Measurements from ENCODE around the gene NSUN3.

Gene NSUN3

DNA sequence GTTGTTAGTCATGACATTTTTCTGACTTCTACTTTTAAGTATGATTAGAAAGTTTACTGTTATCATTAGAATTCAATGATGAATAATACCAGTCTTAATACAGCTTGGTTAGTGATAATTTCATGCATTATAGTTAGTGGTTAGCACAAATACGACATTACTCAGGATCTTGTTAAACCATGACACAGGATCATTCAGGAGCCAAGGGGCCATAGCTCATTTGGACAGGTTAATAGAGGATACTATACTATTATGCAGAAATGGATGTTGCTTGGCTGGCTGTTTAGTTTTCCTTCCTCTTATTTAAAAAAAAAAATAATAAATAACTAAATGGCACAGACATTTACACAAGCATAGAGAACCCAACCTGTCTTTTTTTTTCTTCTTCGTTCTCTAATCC is 55.5 kb downstream of the NSUN3 start:
- no peak for DNase-seq (ENCODE audit: low read depth in 2 of 2)

- no peak for DNase-seq (ENCODE audit: low read depth in 2 of 2)
Measured at GRCh38 chr3:94121161-94121560, 58.3 kb downstream of the NSUN3 start.

DNA sequence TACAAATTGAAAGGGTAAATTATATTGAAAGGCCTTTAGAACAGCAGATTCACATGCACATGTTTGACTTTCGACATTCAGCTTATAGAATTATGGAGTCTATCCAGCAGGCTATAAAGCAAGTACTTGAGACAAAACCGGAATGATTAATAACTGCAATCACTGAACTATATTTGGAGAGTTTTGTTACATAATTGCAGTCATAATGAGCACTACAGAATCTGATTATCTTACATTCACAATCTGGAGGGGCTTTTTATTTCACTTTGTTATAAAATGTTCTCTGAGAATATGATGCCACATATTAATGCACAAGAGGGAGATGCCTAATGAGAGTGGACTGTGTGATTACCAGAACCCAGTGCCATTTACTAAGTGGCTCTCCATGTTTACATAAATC is 64.3 kb downstream of the NSUN3 start:
- DNase-seq (ENCODE audit: low read depth in 2 of 2): no peak

DNA sequence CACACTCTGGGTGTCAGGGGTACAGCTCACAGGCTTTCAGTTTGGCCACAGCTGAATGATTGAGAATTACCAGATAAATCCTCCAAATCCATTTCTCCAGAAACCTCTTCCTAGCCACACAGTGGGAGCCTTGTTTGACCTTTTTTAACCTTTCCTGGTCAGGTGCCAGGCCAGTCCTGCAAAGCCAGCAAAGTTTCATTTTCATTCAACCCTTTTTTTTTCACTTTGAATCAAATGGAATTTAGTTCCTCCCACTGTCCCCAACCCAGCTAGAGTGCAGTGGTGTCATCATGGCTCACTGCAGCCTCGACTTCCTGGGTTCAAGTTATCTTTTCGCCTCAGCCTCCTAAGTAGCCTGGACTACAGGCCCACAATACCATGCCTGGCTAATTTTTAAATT is 67.8 kb downstream of the NSUN3 start:
- DNase-seq (ENCODE audit: low read depth in 2 of 2): no peak

- DNase-seq (ENCODE audit: low read depth in 2 of 2): no peak
Measured at GRCh38 chr3:94132777-94133176, 69.9 kb downstream of the NSUN3 start.

GRCh38 chr3:94136133-94136532 is 73.3 kb downstream of the NSUN3 start:
- no peak for DNase-seq (ENCODE audit: low read depth in 2 of 2)

DNA sequence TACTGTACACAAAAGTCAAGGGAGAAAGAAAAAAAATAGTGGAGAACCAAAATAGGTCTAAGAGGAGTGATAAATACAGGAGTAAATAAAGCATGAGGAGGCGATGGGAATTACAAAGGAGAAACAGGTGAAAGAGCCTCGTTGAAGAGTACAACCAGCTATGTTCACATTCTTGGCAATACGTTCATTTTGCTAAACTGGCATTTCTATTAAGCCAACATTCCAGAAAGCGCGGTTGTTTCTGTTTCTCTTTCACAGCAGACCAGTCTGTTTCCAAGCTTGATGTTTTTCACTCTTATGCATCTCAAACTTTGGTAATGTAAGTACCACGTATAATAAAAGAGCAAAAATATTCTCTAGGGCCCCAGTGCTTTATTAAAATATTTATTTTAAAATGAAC is 74.5 kb downstream of the NSUN3 start:
- no peak for DNase-seq (ENCODE audit: low read depth in 2 of 2)

GRCh38 chr3:94146455-94146854 is 83.6 kb downstream of the NSUN3 start:
- no peak for DNase-seq (ENCODE audit: low read depth in 2 of 2)

GRCh38 chr3:94147012-94147411 is 84.2 kb downstream of the NSUN3 start:
- DNase-seq (ENCODE audit: low read depth in 2 of 2): no peak

DNA sequence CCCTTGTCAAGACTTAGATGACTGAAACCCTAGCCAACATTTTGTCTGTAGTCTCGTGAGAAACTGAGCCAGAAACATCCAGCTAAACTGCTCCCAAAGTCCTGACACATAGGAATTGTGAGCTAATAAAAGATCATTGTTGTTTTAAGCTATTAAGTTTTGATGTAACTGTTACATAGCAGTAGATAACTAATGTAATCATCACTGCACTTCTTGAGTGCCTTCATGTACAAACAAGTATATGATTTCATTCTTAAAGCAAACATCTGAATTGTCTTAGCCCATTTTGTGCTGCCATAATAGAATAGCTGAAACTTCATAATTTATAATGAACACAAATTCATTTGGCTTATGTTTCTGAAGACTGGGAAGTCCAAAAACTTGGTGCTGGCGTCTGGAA is 87.3 kb downstream of the NSUN3 start:
- DNase-seq (ENCODE audit: low read depth in 2 of 2): no peak

- no peak for DNase-seq (ENCODE audit: low read depth in 2 of 2)
Measured at GRCh38 chr3:94156626-94157025, 93.8 kb downstream of the NSUN3 start.

GRCh38 chr3:94158512-94158911 is 95.7 kb downstream of the NSUN3 start:
- DNase-seq (ENCODE audit: low read depth in 2 of 2): no peak

DNA sequence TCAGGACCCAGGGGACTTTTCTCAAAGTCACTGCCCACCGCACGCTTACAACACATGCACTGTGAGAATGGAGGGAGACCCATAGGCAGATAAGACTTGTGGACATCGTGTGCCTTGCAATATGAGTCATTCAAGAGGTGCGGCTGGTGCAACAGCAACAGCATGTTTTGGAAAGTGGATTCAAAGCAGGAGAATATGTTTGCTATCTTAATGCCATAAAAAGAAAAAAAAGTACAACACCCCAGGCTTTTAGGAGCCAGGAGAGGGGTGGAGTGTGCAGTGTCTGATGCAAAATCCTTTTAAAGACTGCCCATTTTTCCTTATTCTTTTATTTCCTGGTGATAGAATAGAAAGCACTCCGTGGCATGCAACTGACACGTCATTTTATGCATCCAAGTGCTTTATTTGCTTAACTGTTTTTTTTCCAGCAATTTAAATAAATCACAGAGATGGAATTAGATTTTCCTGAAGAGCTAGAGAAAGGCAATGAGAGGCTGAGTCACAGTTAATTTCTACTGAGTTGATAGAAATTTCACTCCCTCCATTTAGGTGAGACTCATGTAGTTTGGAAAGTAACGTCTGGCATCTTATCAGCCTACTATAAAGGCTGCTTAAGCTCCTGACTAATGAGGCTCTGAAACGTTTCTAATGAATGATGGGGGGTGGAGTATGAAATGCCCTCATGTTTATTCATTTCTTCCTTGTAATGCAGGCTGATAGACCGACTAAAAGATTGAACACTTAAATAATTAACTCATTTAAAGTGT is 96.4 kb downstream of the NSUN3 start:
- no peak for DNase-seq (ENCODE audit: low read depth in 2 of 2)

DNA sequence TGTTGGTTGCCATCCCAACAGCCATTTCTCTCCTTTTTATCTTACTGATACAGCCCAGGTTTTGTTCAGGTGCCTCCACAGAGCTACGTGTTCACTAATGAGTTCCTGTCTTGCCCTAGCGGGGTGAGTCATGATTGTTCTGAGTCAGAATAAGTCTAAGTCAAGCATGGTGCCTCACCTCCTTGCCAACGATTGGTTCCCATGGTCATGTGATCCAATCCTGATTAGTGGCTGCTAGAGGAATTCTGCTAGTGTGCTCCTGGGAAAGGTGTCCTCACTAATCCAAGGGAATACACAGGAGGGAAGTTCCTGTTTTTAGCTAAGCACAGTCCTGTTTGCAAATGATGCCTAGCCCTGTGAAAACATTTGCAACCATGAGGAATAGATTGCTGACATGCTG is 99.8 kb downstream of the NSUN3 start:
- DNase-seq (ENCODE audit: low read depth in 2 of 2): no peak

GRCh38 chr3:94167346-94167745 is 104.5 kb downstream of the NSUN3 start:
- no peak for DNase-seq (ENCODE audit: low read depth in 2 of 2)

DNA sequence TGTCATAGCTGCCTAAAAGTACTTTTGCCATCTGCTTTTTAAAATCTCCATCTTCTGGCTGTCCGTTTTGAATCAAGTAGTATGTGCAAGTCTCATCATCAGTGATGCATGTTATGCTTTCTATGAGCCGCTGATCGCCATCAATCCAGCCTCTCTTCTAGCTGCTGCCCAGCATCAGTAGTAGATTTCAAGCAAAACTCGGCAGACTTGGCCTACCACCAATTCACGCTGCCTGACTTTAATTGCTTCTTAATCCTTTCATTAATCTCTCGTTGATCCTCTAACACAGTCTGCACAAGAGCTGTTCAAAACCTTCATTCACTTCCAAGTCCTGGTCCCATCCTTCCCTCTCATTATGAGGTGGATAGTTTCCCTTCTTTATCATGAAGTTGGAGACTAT is 104.9 kb downstream of the NSUN3 start:
- DNase-seq (ENCODE audit: low read depth in 2 of 2): no peak

DNA sequence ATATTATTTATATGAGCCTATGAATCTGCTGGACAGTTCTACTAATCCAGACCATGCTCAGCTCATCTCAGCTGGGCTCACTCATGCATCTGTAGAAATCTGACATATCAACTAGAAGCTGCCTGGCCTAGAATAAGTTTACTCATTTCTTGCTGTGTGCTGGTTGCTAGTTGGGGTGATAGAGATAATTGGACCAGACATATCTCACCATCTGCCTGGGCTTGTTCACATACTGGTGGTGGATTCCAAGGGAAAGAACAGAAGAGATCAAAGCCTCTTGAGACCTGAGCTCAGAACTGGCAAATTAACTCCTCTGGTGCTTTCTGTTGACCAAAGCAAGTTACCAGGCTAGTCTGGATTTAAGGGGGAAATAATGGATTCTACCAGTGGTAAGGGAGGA is 109.1 kb downstream of the NSUN3 start:
- no peak for DNase-seq (ENCODE audit: low read depth in 2 of 2)

GRCh38 chr3:94172695-94173310 is 109.9 kb downstream of the NSUN3 start:
- DNase-seq (ENCODE audit: low read depth in 2 of 2): no peak

DNA sequence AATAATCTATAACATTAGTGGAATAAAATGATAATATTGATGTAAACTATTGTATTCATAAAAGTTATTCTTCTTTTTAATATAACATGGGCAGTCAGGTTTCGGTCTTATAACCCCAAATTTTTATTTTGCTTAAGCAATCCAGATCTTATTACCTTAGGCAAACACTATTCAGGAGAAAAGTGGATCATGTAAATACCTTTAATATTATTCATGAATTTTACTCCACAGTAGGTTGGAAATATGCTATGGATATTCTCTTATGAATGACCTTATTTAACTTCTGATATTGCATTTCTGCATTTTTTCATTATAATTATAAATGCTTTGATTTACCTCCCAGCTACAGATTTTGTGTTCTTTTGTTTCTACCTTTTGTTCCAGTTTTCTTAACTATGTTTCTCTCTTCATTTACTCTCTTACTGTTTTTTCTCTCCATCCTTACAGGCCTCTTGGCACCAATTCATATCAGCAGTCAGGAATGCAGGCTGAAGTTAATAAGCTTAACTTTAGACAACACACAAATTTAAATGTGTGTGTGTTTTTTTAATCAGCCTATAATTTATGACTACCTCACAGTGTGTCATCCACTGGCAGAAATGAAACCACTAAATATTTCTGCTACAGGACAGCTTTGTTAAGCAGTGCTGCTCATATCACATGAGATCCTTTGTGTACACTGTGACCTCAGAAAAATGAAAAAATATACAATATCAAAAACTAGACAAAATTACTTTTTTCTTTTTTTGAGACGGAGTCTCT is 111.0 kb downstream of the NSUN3 start:
- DNase-seq (ENCODE audit: low read depth in 2 of 2): no peak

DNA sequence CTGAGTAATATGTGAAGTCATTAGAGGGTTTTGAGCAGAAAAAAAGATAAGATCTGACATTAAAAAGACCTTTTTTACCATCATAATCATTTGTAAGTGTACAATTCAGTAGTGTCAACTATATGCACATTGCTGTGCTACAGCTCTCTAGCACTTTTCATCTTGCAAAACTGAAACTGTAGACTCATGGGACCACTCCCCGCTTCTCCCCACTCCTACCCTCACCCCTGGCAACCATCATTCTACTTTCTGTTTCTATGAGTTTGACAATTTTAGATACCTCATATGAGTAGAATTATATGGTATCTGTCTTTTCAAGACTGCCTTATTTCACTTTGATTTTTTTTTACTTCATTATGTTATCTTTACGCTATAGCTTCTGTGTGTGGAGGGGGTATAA is 112.8 kb downstream of the NSUN3 start:
- no peak for DNase-seq (ENCODE audit: low read depth in 2 of 2)

- no peak for DNase-seq (ENCODE audit: low read depth in 2 of 2)
Measured at GRCh38 chr3:94176988-94177745, 114.3 kb downstream of the NSUN3 start.
